GM06990 (cell line): ENCODE measurements around the gene EEF2K.
"Not testable (repeated sequence)": the region's sequence is repeated elsewhere in the genome, so short reads cannot be mapped to it uniquely, and the experiment has no call there.

Source experiments
- DNase-seq: peaks from one replicate; pipeline ENCODE4 v3.0.0-alpha.2; 2011; ENCODE audit not compliant: insufficient read length; ENCODE audit errors: extremely low read depth
- H3K27me3 ChIP-seq: replicated peaks from 2 replicates; pipeline ENCODE4 v1.6.0; 2011; ENCODE audit warnings: low read length; ENCODE audit not compliant: control insufficient read depth, insufficient read depth
- H3K36me3 ChIP-seq: 2 replicates; pipeline ENCODE4 v1.5.1; 2011; ENCODE audit warnings: low read length; ENCODE audit not compliant: control insufficient read depth, insufficient read depth
- H3K4me3 ChIP-seq: replicated peaks from 2 replicates; pipeline ENCODE4 v1.5.1; 2011; ENCODE audit warnings: low read depth, mild to moderate bottlenecking, control low read depth, low read length
- TF ChIP-seq, protein P1 (sequence below): IDR thresholded peaks from 2 replicates; pipeline ENCODE4 v1.5.1; 2011; ENCODE audit warnings: low read length, control low read depth, mild to moderate bottlenecking, inconsistent platforms; ENCODE audit not compliant: insufficient read depth, poor library complexity, severe bottlenecking

The EEF2K gene

GRCh38 chr16:22164482-22164881, 41.6 kb upstream of the EEF2K start:
- no peak overlapping the region for H3K4me3 ChIP-seq
- TF ChIP-seq, protein P1, sequence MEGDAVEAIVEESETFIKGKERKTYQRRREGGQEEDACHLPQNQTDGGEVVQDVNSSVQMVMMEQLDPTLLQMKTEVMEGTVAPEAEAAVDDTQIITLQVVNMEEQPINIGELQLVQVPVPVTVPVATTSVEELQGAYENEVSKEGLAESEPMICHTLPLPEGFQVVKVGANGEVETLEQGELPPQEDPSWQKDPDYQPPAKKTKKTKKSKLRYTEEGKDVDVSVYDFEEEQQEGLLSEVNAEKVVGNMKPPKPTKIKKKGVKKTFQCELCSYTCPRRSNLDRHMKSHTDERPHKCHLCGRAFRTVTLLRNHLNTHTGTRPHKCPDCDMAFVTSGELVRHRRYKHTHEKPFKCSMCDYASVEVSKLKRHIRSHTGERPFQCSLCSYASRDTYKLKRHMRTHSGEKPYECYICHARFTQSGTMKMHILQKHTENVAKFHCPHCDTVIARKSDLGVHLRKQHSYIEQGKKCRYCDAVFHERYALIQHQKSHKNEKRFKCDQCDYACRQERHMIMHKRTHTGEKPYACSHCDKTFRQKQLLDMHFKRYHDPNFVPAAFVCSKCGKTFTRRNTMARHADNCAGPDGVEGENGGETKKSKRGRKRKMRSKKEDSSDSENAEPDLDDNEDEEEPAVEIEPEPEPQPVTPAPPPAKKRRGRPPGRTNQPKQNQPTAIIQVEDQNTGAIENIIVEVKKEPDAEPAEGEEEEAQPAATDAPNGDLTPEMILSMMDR, result no peak
- DNase-seq, result no peak
- H3K36me3 ChIP-seq, result no peaks in the 10 kb centered on the region
- H3K27me3 ChIP-seq, result no peaks in the 10 kb centered on the region; the same call in 1 of the 2 replicates

DNA sequence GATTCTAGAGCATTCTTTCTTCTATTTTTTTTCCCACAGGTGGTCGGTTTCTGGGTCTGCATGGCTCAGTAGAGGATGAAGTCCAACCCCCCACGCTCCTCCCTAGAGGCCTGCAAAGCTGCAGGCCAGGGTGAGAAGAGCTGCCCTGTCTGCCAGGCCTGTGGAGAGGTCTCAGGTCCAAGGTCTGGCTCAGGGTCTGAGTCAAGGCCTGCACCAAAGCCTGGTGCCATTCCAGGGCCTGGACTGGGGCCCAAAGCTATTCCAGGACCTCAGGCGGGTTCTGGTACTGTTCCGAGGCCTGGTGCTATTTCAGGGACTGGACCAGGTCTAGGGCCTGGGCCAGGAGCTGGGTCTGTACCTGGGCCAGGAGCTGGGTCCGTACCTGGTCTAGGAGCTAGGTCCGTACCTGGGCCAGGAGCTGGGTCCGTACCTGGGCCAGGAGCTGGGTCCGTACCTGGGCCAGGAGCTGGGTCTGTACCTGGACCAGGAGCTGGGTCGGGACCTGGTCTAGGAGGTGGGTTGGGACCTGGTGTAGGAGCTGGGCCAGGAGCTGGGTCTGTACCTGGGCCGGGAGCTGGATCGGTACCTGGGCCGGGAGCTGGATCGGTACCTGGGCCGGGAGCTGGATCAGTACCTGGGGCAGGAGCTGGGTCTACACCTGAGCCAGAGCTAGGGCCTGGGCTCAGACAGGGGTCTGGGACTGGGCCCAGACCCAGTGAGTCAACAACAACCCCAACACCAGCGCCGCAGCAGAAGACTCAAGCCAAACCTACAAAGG, 40.4 kb upstream of the EEF2K start:
- H3K4me3 ChIP-seq, result no peak overlapping the region
- H3K27me3 ChIP-seq, result no peaks in the 10 kb centered on the region; the same call in 1 of the 2 replicates

DNA sequence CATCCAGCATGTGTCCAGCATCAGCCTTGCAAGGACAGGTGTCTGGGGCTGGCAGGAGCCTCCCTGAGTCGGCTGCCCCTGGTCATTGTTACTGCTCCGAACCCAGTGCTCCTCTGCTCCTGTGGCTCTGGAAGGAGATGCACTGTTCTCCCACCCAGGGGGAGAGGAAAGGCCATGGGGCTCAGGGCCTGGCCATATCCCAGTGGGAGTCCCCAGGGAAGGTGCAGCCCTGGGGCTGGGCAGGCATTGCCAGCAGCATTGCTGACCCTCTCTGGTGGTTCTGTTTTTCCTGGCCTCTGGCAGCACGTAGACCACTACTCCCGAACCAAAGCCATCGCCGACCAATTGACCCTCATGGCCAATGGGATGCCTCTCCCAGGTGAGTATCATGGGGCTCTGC, 34.1 kb upstream of the EEF2K start:
- Histone ChIP-seq H3K27me3 (no peaks in the 10 kb centered on the region; the same call in 1 of the 2 replicates), H3K36me3 (no peaks in the 10 kb centered on the region), H3K4me3 (no peak overlapping the region)
- DNase-seq, result no peak
- TF ChIP-seq, protein P1, result no peak

More for the DNA sequence above, 40.4 kb upstream of the EEF2K start:
- DNase-seq, result no peak
- no peaks in the 10 kb centered on the region for H3K36me3 ChIP-seq
- TF ChIP-seq, protein P1, result no peak

DNA sequence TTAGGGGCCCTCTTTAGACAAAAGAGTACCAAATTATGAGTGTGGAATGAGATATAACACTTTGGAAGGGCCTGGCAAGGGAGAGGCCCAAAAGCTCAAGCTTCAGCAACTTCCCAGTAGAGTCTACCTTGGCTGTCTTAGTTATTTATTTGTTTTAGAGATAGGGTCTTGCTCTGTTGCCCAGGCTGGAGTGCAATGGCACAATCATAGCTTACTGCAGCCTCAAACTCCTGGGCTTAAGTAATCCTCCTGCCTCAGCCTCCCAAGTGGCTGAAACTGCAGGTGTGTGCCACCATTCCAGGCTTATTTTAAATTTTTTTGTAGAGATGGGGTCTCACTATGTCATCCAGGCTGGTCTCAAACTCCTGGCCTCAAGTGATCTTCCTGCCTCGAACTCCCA, 33.4 kb upstream of the EEF2K start:
- not testable (repeated sequence) for H3K4me3 ChIP-seq, H3K27me3 ChIP-seq, H3K36me3 ChIP-seq, DNase-seq

DNA sequence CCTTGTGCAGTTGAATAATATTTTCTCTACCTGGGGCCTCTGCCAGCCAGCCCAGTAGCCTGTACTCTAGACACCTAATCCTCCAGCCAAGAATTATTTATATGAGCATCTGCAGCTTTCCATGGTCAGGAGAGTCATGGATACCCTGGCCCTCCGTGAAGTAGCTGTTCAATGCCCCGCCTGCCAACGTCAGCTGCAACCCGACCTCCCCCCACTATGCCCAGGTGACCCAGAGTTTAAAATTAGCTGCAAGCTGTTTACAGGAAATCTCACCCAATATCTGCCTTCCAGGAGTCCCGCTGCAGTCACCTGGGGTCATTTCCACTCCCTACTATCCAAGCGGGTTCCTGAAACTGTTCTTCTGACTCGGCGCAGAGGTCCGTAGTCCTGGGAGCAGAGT, 31.4 kb upstream of the EEF2K start:
- no peaks in the 10 kb centered on the region; the same call in 1 of the 2 replicates for H3K27me3 ChIP-seq
- no peak for DNase-seq
- no peaks in the 10 kb centered on the region for H3K36me3 ChIP-seq
- TF ChIP-seq, protein P1, result no peak
- H3K4me3 ChIP-seq, result no peak overlapping the region

DNA sequence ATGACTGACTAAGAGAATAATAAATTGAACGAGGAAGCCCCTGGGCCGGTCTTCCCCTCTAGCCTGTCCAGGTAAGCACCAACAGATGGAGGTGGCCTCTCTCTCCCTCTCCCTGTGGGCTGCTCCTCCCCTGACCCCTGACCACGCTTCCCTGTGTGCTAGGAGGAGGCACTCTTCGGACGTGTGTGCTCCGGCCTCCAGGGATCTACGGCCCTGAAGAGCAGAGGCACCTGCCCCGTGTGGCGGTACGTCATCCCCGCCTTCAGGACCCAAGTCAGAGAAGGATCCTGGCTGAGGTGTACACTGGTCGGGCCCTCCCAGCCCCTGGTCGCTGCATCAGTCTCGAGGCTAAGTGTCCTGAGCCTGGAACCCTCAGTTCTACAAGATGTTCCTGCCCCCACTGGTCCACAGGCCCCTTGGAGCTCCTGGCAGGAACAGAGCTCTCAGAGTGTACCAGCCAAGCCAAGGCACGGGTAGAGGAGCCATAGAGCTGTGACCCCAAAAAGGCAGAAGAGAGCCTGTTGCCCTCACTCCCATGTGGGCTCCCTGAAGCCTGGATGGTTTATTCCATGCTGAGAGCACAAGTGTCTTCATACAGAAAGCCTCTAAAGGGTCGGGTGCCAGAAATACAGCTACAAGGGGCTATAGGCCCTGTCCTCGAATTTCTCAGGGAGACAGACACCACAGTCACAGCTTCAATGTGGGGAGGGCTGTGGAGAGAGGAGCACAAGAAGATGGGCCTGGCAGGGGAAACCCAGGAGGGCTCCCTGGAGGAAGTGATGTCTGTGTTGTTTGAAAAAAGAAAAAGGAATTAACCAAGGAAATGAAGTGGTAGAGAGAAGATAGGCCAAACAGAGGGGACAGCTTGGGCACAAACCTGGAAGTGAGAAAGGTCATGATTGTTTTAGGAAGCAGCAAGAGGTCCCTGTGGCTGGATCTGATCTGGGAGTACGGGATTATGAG, 27.8 kb upstream of the EEF2K start:
- TF ChIP-seq, protein P1, result no peak
- Histone ChIP-seq H3K36me3 (no peaks in the 10 kb centered on the region), H3K27me3 (no peaks in the 10 kb centered on the region; the same call in 1 of the 2 replicates), H3K4me3 (no peak overlapping the region)
- no peak for DNase-seq
